NCI-H510A treated with DMSO at 0.1 percent for 48 hours (cell line): ENCODE results near the gene SPECC1.
A peak's percentile ranks its signal among the peaks of the same experiment; 100 is the strongest.
"Not testable (repeated sequence)": the region's sequence is repeated elsewhere in the genome, so short reads cannot be mapped to it uniquely, and the experiment has no call there.

Experiments used
- DNase-seq: peaks from one replicate; lab custom pipeline; 2025; lab: John Stamatoyannopoulos, UW

The SPECC1 gene

GRCh38 chr17:20239776-20240175 lies 230.6 kb downstream of the SPECC1 start:
- DNase-seq = not testable (repeated sequence)

GRCh38 chr17:20241855-20242254 lies 232.7 kb downstream of the SPECC1 start:
- no peak for DNase-seq

- no peak for DNase-seq
These were observed 233.1 kb downstream of the SPECC1 start for GRCh38 chr17:20242271-20242670.

- no peak for DNase-seq
These were observed 234.4 kb downstream of the SPECC1 start for GRCh38 chr17:20243524-20243923.

DNA sequence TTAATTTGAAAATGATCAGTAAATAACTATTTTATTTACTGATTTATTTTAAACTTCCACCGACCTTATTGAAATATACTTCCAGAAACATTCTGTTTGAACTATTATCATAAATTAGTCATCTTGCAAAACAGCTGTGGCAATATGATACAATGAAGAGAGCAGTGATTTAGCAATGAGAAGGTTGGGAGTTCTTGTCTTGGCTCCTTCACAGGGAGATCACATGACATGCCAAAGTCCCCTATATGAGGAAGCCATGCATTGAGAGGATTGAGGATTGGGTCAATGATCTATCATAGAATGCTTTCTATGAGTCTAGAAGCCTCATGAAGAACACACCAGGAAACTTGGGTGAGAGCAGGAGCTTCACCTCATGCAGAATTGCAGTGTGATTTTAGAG lies 235.5 kb downstream of the SPECC1 start:
- DNase-seq = no peak

DNA sequence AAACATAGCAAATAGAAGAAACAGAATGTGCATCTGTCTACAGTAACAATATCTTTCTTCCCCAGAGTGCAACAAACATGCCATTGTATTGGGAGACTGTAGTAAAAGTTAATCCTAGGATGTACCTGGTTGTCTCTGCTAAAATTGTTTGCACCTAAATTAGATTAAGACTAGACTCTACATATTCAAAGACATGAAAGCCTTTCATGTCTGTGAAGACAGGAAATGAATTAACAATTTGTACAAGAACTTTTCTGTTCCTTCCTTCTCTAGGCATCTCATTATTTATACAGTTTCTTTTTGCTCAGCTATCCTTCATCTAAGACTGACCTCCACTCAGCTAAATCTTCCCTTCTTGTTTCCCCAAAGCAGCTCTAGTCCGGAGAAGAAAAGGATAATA lies 237.5 kb downstream of the SPECC1 start:
- DNase-seq = no peak

- DNase-seq = no peak
These were observed 244.2 kb downstream of the SPECC1 start for GRCh38 chr17:20253323-20253722.

- no peak for DNase-seq
These were observed 245.4 kb downstream of the SPECC1 start for GRCh38 chr17:20254541-20254940.

DNA sequence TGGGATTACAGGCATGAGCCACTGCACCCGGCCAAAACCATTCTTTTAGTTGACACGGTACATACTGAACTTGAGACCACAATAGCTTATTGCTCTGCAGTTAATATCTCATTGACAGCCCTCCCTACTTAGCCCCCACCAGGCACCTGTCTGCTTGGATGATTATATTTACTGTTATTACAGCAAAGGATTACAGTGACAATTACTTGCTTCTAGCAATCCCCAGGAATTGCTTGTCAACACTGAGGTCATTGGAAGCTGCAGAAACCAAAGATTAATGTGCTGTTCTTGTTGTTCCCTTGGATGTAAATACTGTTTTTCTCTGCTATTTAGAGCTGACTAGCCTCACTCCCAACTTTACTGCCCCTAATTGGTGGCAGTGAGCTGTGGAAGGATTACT lies 247.0 kb downstream of the SPECC1 start:
- DNase-seq = no peak

- no peak for DNase-seq
These were observed 247.8 kb downstream of the SPECC1 start for GRCh38 chr17:20257008-20257407.

GRCh38 chr17:20257798-20258197 lies 248.6 kb downstream of the SPECC1 start:
- DNase-seq = no peak

GRCh38 chr17:20259668-20260067 lies 250.5 kb downstream of the SPECC1 start:
- DNase-seq = no peak

DNA sequence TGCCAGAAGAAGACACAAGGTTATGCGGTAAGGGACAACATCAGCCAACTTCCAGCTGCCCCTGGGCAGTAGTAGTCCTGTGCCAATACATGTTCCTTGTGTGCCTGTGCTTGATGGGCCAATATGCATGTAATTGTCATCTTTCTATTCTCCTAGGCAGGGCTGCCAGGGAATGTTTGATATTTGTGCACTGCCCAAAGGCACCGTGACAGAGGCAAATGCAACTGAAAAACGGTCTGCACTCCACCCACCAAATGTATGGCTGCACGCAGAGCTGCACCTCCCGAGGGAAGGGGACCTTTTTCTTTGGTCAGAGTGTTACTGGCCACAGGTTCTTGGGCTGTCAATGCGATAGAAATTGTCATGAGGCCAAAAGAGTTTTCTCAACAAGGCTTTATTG lies 251.1 kb downstream of the SPECC1 start:
- DNase-seq = no peak

DNA sequence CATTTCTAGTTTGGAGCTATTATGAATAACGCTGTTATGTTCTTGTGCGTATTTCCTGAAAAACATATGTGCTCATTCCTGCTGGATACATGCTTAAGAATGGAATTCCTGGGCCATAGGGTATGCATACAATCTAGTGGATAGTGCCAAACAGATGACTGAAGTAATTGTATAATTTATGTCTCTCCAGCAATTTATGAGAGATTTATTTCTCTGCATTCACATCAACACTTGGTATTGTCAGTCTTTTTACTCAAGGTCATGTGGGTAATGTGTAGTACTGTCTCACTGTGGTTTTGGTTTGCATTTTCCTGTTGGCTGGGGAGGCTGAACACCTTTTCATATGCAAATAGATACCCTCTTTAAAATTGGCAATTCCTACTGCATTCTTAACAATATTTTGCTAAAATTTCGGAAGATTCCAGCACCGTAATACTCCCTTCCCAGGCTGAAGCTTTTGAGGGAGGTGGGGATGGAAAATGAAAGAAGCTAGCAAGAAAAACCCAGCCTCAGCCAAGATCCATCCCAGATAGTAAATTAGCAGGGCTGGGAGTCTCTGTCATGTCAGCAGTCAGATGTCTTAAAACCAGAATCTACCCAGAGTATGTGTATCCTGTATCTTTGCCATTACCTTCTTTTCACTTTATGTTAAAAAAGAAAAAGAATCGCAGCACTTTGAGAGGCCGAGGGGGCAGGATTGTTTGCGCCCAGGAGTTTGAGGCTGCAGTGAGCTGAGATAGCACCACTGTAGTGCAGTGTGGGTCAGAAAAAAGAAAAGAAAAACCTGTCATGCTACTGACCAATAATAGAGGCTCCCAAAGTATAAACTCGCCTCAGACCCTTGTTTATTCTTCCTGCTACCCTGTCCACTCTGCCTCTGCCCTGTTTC lies 253.3 kb downstream of the SPECC1 start:
- DNase-seq = no peak

DNA sequence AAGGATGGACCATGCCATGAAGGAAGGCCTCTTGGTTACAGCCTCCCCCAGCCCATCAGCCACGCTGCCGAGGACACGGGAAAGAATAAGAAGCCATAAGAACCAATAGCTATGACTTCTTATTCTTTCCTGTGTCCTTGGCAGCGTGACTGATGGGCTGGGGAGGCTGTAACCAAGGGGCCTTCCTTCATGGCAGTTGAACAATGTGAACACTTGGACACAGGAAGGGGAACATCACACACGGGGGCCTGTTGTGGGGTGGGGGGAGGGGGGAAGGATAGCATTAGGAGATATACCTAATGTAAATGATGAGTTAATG lies 253.9 kb downstream of the SPECC1 start:
- DNase-seq = not testable (repeated sequence)

GRCh38 chr17:20263595-20263994 lies 254.4 kb downstream of the SPECC1 start:
- peak; percentile 38 for DNase-seq

DNA sequence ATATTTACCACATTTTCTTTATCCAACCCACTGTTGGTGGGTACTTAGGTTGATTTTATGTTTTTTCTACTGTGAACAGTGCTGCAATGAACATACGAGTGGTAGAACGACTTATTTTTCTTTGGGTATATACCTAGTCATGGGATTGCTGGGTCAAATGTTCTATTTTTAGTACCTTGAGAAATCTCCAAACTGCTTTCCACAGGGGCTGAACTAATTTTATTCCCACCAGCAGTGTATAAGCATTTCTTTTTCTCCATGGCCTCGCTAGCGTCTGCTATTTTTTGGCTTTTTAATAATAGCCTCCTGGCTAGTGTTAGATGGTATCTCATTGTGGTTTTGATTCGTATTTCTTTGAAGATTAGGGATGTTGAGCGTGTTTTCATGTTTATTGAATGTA lies 255.8 kb downstream of the SPECC1 start:
- no peak for DNase-seq

DNA sequence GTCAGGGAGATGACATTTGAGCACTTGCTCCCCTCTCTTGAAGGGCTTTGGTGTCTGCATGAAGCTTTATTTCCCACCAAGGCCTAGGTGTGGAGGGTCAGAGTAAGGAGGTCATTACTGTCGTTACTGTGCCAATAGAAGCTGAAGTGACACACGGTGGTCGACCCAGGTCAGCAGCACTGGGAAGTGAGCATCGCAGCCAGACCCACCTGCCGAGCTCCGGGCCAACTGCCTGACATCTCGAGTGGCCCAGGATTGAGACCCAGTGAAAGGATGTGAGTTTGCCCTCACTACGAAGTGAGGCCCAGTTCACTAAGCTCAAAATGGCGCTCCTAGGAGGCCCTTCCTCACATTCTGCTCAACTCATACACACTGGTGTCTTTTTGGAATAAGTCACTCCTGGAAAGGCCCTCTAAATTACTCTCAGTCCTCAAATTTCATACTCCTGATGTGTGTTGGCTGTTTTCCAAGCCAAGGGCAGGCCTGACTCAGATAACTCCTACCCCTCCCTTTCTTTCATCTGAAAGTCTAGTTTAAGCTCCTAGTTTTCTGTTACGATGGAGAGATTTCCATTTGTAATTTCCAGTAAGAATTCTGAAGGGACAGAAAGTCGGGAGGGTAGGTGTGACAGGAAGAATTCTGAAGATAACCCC lies 257.8 kb downstream of the SPECC1 start:
- DNase-seq = peak; percentile 54

DNA sequence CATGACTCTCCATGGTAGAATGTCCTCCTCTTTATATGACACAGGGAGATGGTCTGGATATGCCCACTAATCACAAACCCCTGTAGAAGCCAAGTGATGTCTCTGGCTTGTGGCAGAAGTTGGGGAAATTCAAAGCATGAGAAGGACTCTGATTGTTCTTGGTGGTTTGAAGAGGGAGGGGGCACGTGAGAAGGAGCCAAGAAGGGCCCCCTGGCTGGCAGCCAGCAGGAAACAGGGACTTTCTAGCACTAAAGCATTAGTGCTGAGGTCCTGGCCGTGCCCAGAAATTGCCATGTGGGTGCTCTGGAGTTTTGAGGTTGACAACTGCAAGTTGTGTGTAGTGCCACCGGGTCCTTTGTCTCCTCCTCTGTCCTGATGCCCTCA lies 258.3 kb downstream of the SPECC1 start:
- DNase-seq = no peak

- no peak for DNase-seq
These were observed 261.2 kb downstream of the SPECC1 start for GRCh38 chr17:20270369-20270768.

- no peak for DNase-seq
These were observed 262.0 kb downstream of the SPECC1 start for GRCh38 chr17:20271011-20271610.

- DNase-seq = no peak
These were observed 264.8 kb downstream of the SPECC1 start for GRCh38 chr17:20273741-20274500.

DNA sequence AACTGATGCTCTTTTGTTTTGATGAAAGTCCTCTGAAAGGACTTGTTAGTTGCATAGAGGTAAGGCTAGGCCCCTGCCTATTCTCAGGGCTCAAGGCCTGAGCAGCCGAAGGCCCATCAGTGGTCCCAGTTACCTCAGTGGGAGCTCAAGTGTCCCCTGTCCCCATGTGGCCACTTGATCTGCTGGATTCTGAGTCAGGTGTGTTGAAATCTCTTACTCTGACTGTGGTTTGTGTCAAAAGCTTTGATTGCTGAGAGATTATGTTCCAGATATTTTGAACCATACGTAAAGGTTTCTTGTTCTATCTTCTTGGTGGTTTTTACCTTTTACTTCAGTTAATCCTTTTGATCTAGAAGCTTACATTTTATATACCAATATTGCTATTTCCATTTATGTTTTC lies 266.5 kb downstream of the SPECC1 start:
- no peak for DNase-seq
